Kidney epithelial cell (primary cell): ENCODE measurements around the gene KIAA0586. TPM values are rescaled to one million over a fixed set of nuclear protein-coding genes. Genes with fewer than 3 reads are reported as not detected.

Source experiments
- DNase-seq: peaks from one replicate; pipeline ENCODE4 v3.0.0-alpha.2; 2010; ENCODE audit warnings: low read depth
- H3K27me3 ChIP-seq: 2 replicates; pipeline ENCODE4 v1.6.0; 2011; ENCODE audit warnings: low read length; ENCODE audit not compliant: control insufficient read depth, insufficient read depth
- H3K36me3 ChIP-seq: 2 replicates; pipeline ENCODE4 v1.5.1; 2011; ENCODE audit warnings: low read length; ENCODE audit not compliant: control insufficient read depth, insufficient read depth
- H3K4me3 ChIP-seq: 2 replicates; pipeline ENCODE4 v1.5.1; 2011; ENCODE audit warnings: low read depth, mild to moderate bottlenecking, control low read depth, low read length
- CTCF ChIP-seq: IDR thresholded peaks from 2 replicates; pipeline ENCODE4 v1.5.1; 2011; ENCODE audit warnings: mild to moderate bottlenecking, moderate library complexity, low read length, control low read depth, inconsistent platforms; ENCODE audit not compliant: insufficient read depth, poor library complexity, severe bottlenecking
- total RNA-seq: library from RNA; depleted of rRNA; stranded (reverse); fragments of >200 nt; gene quantifications from 2 replicates; pipeline ENCODE4 v1.2.3, GENCODE V29; 2015

The KIAA0586 gene
- total RNA-seq, 1 donor from 2014 or later, result 21.4 TPM

DNA sequence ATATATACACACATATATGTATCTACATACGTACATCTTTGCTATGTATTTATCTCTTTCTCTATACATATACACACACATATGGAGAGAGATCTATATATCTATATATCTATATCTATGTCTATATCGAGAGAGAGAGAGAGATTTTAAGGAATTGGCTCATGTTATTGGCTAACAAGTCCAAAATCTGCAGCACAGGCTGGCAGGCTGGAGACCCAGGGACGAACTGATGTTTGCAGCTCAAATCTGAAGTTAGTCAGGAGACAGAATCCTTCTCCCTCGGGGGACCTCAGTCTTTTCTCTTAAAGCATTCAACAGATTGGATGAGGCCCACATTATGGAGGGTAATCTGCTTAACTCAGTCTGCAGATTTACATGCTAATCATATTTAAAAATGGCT is 169.5 kb downstream of the KIAA0586 start:
- TF ChIP-seq CTCF, result no peak
- H3K4me3 ChIP-seq, result no peak overlapping the region
- H3K27me3 ChIP-seq, result no peaks in the 10 kb centered on the region
- no peaks in the 10 kb centered on the region for H3K36me3 ChIP-seq
- DNase-seq, result no peak

DNA sequence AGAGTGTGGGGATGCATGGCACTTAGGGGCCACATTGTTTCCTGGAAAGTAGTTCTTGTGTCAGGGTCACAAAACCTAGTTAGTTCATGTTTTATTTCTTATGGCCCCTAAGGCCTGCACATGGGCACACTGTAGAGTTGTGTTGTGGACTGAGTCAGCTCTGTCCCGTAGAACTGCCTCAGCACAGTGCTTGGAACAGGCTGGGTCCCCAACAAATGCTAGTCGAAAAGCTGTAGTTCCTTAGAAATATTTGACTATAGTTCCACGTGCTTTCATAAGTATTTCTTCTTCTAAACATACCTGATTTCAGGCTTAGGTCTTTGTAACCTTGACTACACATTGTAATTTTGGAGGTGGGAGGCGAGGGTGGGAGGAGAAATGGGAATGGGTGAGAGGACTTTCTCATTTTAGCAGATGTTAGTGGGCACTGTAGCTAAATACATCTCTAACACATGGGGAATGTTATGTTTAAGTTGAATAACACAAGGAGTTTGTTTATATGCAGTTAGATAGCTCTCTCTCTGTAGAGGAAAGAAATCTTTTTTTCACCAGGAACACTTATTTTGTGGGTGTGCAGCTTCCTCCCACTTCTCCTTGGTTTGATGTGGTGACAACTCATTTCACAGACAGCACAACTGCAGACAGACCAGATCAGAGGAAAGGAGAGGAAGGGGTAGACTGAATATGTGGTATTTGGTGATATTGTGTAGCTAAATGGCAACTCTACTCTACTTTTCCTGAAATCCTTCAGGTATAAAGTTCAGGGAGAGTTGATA is 170.7 kb downstream of the KIAA0586 start:
- no peak overlapping the region for H3K4me3 ChIP-seq
- no peaks in the 10 kb centered on the region for H3K27me3 ChIP-seq
- no peaks in the 10 kb centered on the region for H3K36me3 ChIP-seq
- no peak for TF ChIP-seq CTCF
- DNase-seq, result no peak

DNA sequence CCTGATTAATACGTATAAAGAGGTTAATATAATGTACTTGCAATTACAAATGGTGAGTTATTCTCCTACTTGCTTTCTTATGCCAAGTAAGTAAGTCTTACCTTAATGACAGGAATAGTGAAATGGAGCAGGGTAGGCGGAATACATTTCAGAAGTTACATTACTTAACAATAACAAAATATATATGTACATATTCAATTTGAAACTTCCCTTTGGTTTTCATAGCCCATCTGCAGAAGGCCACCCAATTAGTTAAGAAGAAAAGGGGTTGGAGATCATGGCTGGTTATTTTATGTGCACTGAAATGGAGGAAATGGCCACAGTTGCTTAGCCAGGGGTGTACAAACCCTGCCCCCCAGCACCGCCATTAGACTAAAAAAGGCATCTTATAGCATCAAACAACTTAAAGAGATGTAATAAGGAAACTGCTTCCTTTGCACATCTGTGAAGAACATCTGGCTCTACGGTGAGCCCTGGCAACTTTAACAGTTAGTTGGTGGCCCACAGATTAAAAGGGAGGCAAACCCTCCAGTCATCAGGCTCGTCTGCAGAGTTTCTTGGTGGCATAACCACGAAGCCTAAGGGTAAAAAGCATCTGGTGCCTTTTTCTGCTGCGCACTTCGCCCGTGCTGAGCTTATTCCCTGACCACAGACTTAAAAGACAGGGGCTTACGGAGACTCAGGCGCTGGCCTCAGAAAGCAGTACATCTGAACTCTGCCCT is 171.4 kb downstream of the KIAA0586 start:
- no peak for TF ChIP-seq CTCF
- no peak overlapping the region for H3K4me3 ChIP-seq
- no peaks in the 10 kb centered on the region for H3K36me3 ChIP-seq
- H3K27me3 ChIP-seq, result no peaks in the 10 kb centered on the region
- DNase-seq, result no peak

- no peaks in the 10 kb centered on the region for H3K27me3 ChIP-seq
- H3K36me3 ChIP-seq, result no peaks in the 10 kb centered on the region
- no peak overlapping the region for H3K4me3 ChIP-seq
- DNase-seq, result no peak
- no peak for TF ChIP-seq CTCF
These were observed 172.2 kb downstream of the KIAA0586 start for GRCh38 chr14:58599707-58600106.

Other genes starting within 250 kb of the KIAA0586 start
- gene ACTR10, start 227.6 kb upstream of the KIAA0586 start, total RNA-seq, result 83.6 and 137 TPM in 2 replicates
- 129 and 160 TPM in 2 replicates for gene PSMA3, start 182.9 kb upstream of the KIAA0586 start, total RNA-seq
- 4.4 and 4.6 TPM in 2 replicates for gene ARID4A, start 129.2 kb upstream of the KIAA0586 start, total RNA-seq
- not detected in 2 replicates for gene TOMM20L, start 31.8 kb upstream of the KIAA0586 start, total RNA-seq
- gene TIMM9, start 188 bp upstream of the KIAA0586 start, total RNA-seq, result 72.7 and 113 TPM in 2 replicates
- gene DACT1, start 210.2 kb downstream of the KIAA0586 start, total RNA-seq, result 12.2 and 17.0 TPM in 2 replicates